Hippocampal formation (tissue), 2 donors: ENCODE results near the gene LTO1.

Experiments used
- DNase-seq, 2 donors: peaks; one replicate each; lab custom pipeline; 2025; lab: John Stamatoyannopoulos, UW

Gene LTO1

DNA sequence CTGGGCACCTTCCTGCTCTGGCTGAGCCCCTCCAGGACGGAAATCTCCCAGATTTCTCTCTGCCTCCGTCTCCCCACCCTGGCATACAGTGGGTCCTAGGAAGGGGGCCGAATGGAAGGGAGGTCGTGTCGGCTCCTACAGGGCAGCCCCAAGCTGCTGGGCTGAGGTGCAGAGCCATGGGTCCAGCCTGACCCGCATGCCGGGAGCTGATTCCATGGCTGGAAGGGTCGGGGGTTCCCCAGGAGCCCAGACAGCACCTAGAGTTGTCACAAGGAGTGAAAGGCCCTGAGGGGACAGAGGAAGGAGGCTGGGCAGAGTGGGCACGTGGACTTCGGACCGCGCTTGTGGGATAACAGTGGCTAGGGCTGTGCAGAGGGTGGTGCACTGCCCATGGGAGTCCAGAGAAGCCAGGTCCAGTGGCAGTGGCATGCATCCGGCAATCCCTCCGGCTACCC, 17.7 kb downstream of the LTO1 start:
- no peak for DNase-seq

DNA sequence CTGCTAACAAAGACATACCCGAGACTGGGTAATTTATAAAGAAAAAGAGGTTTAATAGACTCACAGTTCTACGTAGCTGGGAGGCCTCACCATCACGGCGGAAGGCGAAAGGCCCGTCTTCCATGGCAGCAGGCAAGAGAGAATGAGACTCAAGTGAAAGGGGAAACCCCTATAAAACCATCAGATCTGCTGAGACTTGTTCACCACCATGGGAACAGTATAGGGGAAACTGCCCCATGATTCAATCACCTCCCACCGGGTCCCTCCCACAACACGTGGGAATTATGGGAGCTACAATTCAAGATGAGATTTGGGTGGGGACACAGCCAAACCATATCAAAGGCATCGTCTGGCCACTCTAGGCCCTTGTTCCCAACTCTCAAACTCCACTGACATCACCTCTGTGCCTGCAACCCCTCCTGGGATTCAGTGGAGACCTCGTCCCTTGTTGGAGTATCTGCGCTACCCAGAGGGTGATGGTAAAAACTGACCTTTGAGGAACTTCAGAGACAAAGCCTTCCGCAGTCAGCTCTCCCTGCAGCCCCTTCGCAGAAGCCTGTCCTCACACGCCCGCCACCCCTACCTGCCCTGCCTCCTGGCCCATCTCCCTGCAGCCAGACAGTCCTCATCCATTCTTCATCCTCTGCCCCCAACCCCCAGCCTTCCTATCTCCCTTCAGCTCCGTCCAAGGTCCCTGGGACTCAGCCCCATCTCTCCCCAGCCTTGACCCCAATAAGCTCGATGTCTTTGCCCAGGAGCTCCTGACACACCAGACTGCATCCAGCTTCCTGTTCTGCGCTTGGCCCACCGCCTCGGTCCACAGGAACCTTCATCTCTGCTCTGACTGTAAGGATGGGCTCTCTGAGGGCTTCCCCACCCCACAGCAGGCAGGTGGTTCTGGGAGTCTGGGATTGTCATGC, 18.4 kb downstream of the LTO1 start:
- DNase-seq = no peak

DNA sequence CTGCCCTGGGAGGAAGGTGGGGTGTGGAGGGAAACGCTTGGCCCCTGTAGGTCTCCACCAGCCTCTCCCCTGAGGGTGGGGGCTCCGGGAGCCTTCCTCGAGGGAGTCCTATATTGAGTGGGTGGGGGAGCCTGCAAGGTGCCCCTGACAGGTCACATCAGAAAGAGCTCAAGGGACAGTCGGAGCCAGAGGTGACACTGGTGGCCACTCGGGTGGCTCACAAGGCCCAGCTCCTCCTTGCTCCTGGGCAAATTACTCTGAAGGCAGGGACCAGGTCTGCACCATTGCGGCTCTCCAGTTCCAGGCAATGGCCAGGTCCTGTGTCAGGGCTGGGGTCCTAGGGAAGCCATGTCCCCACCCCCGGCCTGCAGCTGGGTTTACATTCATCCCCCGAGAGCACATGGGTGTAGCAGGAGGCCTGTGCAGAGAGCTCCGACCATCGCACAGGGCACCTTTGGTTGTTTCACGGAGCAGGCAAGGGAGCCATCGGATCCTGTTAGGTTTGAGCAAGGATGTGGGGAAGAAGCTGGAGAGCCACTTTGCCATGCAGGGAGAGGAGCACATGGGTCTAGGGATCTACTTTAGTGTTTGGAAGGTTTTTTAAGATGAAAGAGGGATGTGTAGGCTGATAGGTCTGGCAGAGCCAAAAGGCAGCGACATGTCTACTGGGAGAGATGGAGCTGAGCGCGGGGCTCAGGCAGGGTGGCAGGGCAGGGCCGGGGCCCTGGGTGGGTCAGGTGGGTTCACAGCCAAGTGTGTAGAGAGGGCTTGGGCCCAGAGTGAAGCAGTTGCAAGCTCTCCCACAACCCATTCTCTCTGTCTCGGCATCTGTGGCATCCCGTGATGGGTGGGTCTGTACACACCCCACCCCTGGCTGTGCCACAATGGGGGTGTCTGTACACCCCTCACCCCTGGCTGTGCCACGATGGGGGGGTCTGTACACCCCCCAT, 19.4 kb downstream of the LTO1 start:
- no peak for DNase-seq

- no peak for DNase-seq
Observed at GRCh38 chr11:69654660-69655478, 20.3 kb downstream of the LTO1 start.

- DNase-seq = no peak
Observed at GRCh38 chr11:69654001-69654659, 21.0 kb downstream of the LTO1 start.

DNA sequence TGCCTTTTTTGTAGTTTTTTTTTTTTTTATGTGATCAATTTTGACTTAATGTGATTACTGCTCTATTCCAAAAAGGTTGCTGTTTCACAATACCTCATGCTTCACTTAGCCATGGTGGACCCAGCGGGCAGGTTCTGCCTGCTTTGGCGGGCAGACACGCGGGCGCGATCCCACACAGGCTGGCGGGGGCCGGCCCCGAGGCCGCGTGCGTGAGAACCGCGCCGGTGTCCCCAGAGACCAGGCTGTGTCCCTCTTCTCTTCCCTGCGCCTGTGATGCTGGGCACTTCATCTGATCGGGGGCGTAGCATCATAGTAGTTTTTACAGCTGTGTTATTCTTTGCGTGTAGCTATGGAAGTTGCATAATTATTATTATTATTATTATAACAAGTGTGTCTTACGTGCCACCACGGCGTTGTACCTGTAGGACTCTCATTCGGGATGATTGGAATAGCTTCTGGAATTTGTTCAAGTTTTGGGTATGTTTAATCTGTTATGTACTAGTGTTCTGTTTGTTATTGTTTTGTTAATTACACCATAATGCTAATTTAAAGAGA, 21.7 kb downstream of the LTO1 start:
- no peak for DNase-seq

DNA sequence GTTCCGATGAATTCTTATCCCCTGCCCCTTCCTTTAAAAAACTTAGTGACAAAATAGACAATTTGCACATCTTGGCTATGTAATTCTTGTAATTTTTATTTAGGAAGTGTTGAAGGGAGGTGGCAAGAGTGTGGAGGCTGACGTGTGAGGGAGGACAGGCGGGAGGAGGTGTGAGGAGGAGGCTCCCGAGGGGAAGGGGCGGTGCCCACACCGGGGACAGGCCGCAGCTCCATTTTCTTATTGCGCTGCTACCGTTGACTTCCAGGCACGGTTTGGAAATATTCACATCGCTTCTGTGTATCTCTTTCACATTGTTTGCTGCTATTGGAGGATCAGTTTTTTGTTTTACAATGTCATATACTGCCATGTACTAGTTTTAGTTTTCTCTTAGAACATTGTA, 22.2 kb downstream of the LTO1 start:
- no peak for DNase-seq

- DNase-seq = no peak
Observed at GRCh38 chr11:69651834-69652620, 23.1 kb downstream of the LTO1 start.

GRCh38 chr11:69650832-69651344, 24.3 kb downstream of the LTO1 start:
- no peak for DNase-seq

GRCh38 chr11:69650081-69650831, 24.9 kb downstream of the LTO1 start:
- no peak for DNase-seq

GRCh38 chr11:69649576-69649900, 25.6 kb downstream of the LTO1 start:
- DNase-seq = no peak

DNA sequence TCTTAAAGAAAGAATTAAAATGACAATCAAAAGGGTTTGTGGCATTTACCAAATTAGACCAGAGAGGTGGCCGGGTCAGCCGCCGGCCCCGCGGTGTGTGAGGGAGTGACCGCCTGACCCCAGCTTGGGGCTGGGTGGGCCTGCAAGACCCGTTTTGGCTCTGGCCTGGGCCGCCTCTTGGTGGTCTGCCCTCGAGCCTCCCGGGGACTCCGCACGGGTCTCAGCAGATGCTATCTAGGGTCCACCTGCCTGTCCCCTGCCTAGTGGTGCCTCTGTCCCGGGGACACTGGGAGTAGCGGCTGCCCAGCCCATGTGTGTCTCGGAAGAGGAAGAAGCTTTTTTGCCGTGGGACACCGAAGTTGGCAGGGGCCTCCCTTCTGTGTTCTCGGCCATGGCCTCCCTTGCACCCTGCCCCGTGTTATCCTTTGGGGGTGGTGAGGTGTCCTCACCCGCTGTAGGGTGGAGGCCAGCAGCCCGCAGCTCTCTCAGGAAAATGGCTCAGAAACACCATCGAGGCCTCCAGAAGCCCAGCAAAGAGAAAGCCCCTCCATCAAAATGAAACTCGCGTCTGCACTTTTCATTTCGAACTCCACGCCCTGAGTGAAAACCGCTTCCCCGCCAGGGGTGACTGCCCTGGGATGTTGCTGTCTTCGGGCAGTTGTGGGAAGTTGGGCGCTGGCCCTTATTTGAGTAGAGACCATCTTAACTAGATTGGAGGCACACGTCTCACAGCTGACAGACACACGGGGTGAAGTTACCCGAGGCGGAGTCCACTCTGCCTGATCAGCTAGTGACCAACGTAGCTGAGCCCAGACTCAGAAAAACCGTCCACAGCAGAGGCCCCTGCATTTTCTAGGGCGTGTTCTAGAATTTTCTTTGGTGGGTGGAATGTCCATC, 26.2 kb downstream of the LTO1 start:
- DNase-seq = no peak

GRCh38 chr11:69647761-69648497, 27.2 kb downstream of the LTO1 start:
- DNase-seq = no peak

DNA sequence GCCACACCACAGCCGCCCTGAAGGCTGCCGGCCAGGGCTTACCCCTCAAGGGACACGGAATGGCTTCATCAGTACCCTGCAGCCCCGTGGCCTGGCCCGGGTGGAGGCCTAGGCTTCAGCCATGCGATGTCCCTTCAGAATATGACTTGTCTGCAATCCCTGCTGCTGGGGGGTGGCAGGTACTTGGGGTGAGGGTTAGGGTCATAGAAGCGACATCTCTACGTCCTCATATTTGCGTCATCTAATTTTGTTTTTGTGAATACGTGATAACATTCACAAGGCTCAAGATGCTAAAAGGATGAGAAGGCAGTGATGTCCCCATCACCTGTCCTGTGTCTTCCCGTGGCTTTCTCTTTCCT, 27.8 kb downstream of the LTO1 start:
- no peak for DNase-seq

DNA sequence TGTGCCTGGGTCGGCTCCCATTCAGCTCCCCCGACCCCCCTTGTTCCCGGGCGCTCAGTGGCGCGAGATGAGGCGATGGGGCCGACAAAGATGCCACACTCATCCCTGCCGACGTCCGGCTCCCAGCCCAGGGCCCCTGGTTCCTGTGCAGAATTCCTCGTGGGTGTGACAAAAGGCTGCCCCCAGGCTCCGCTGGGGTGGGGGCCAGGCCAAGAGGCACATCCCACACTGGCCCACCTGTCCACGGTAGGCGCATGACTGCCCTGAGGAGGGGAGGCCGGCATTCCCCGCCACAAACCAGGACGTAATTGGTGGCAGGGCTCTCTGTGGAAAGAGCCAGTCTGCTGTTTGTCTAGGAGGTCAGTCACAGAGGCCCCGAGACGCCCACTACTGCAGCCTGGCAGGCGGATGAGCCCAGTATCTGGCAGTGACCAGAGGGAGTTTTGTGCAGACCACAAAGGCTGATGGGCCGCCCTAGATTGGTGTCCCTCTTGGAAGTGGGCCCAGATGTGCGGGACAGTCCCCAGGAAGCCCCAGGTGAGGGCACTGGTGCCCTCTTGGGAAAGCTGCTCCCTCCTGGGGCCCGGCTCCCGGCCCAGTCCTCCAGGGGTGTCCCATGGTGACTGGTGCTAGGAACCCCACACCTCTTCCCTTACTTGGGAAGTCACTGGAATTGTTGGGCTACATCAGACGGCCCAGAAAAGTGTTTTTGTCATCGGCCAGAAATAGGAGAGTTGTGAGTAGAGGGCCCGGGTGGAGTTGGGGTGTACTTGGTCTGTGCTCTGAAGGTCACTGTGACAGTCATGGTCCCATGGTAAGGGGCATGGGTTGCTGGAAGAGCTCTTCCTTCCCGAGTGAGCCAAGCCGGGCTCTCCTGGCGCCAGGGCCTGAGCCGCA, 28.4 kb downstream of the LTO1 start:
- no peak for DNase-seq

DNA sequence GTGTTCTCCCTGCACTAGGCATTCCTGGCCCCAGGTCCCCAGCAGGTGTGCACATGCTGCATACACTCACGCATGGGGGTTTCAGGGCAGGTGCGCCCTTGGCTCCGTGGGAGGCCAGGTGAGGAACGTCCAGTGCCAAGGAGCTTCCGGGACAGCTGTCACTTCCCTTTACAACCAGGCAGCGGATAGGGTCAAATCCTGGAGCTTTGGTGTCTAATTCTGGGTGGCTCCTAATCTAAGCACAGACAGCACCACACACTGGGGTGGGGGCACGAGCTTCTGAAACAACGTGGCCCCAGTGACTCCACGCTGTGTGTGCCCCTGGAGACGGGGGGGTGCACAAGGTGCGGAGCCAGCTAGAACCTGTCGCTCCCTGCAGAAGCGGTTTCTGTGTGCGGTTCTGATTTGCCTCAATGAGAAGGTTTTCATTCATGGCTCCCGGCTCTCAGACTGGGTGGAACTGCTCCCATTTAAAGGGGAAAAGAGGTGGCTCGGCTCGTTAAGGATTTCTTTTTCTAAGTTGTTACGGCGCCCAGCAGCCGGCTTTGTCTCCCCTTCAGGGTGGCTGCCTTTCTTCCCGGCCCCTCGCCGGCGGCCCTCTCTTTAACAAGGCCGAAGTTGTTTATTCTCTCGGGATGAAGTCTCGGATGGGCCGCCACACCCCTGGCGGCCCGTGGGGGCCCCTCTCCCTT, 29.2 kb downstream of the LTO1 start:
- DNase-seq = no peak
